Measurements from ENCODE around the gene SORL1-AS1.
A peak's percentile ranks its signal among the peaks of the same experiment; 100 is the strongest.
"Not testable (repeated sequence)": the region's sequence is repeated elsewhere in the genome, so short reads cannot be mapped to it uniquely, and the experiment has no call there.

The SORL1-AS1 gene

DNA sequence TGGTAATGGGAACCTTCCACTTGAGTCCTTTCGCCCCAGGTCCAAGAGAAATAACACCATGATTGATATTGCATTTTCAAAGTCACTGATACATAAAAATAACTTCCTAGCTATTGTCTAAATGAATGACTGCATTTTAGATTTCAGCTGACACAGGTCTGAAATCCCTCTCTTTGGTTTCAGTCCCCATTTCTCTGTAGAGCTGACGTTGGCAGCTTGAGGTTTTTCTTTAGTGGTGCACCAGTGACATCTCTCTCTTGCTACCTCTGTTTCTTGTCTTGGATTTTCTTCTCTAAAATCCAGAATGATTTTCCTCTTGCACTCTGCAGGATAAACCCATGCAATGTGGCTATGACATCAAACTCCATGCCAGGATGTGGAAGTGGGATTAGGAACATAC, 32.4 kb downstream of the SORL1-AS1 start:
- FAIRE-seq = peak; percentile 95
- TF ChIP-seq POLR2A (IDR thresholded peaks at IDR 0.05; ENCODE audit: low read depth, low read length) (no peak), POLR2AphosphoS5 (IDR thresholded peaks at IDR 0.05; ENCODE audit: low read depth, low read length) (no peak), TAF1 (IDR thresholded peaks at IDR 0.05; ENCODE audit: borderline replicate concordance, low read depth, low read length) (no peak)

DNA sequence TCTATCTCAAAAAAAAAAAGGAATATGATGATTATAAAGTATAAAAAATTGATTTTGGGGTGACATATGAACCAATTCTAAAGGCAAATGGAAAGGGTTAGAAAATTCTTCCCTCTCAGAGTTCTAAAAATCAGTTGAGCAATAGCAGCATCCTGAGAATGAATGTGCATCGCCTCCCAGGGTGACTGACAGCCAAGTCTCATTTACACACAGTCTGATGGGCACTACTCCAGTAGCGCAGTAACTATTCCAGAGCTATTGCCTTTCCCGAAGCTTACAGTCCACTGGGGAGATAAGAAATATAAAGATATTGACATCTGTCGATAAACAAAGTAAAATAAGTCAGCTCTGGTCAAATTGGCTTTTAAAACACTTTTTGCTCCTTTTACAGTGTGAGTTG, 32.9 kb downstream of the SORL1-AS1 start:
- DNase-seq (ENCODE audit: insufficient read length) (no peak), FAIRE-seq (no peak)
- TF ChIP-seq POLR2AphosphoS5 (IDR thresholded peaks at IDR 0.05; ENCODE audit: low read depth, low read length) = no peak
- TF ChIP-seq POLR2A (IDR thresholded peaks at IDR 0.05; ENCODE audit: low read depth, low read length) = no peak
- TF ChIP-seq TAF1 (IDR thresholded peaks at IDR 0.05; ENCODE audit: borderline replicate concordance, low read depth, low read length) = no peak

More for the DNA sequence above, 32.4 kb downstream of the SORL1-AS1 start:
- no peak for DNase-seq (ENCODE audit: insufficient read length)

GRCh38 chr11:121418625-121419114, 34.1 kb downstream of the SORL1-AS1 start:
- peak; percentile 91 for FAIRE-seq
- no peak for TF ChIP-seq POLR2A (IDR thresholded peaks at IDR 0.05; ENCODE audit: low read depth, low read length)
- no peak for TF ChIP-seq TAF1 (IDR thresholded peaks at IDR 0.05; ENCODE audit: borderline replicate concordance, low read depth, low read length)
- no peak for TF ChIP-seq POLR2AphosphoS5 (IDR thresholded peaks at IDR 0.05; ENCODE audit: low read depth, low read length)
- DNase-seq (ENCODE audit: insufficient read length) = no peak

DNA sequence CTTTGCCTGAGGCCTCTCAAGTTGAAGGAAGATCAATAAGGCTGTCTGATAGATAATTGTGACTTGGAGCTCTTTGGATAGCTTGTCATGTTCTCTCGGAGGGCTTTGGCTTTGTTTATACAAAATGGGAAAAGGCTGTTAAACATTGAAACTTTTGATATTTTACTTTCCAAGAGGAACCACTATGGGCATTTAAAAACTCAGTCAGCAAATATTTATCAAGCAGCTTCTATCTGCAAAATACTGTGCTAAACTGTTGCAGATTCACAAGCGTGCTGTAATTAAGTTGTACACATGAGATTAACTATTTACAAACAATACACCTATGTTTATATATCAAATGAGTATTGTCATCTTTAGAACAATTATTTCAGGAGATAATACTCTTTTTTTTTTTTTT, 35.2 kb downstream of the SORL1-AS1 start:
- DNase-seq (ENCODE audit: insufficient read length) = no peak
- TF ChIP-seq POLR2AphosphoS5 (IDR thresholded peaks at IDR 0.05; ENCODE audit: low read depth, low read length) (no peak), TAF1 (IDR thresholded peaks at IDR 0.05; ENCODE audit: borderline replicate concordance, low read depth, low read length) (no peak), POLR2A (IDR thresholded peaks at IDR 0.05; ENCODE audit: low read depth, low read length) (no peak)
- no peak for FAIRE-seq

GRCh38 chr11:121417055-121417551, 35.7 kb downstream of the SORL1-AS1 start:
- DNase-seq (ENCODE audit: insufficient read length) = no peak
- peak; percentile 97 for FAIRE-seq
- TF ChIP-seq POLR2A (IDR thresholded peaks at IDR 0.05; ENCODE audit: low read depth, low read length) (no peak), POLR2AphosphoS5 (IDR thresholded peaks at IDR 0.05; ENCODE audit: low read depth, low read length) (no peak), TAF1 (IDR thresholded peaks at IDR 0.05; ENCODE audit: borderline replicate concordance, low read depth, low read length) (no peak)

DNA sequence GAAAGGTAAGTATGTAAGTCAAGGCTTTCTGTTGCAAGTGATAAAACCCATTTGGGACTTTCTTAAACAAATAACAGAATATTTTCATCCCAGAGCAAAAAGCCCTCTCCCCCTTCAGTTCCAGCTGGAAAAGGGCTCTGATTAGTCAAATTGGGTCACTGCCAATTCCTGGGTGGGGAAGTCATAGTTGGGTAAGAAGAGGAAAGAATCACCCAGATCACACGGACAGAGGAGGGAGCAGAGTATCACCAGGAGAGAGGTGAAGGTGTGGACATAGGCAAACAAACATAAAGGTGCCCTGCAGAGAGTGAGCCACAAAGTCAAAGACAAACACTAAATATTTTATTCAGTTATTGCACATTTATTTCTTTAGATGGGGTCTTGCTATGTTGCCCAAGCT, 36.9 kb downstream of the SORL1-AS1 start:
- no peak for TF ChIP-seq POLR2AphosphoS5 (IDR thresholded peaks at IDR 0.05; ENCODE audit: low read depth, low read length)
- TF ChIP-seq POLR2A (IDR thresholded peaks at IDR 0.05; ENCODE audit: low read depth, low read length) = no peak
- no peak for TF ChIP-seq TAF1 (IDR thresholded peaks at IDR 0.05; ENCODE audit: borderline replicate concordance, low read depth, low read length)
- DNase-seq (ENCODE audit: insufficient read length) (no peak), FAIRE-seq (no peak)

DNA sequence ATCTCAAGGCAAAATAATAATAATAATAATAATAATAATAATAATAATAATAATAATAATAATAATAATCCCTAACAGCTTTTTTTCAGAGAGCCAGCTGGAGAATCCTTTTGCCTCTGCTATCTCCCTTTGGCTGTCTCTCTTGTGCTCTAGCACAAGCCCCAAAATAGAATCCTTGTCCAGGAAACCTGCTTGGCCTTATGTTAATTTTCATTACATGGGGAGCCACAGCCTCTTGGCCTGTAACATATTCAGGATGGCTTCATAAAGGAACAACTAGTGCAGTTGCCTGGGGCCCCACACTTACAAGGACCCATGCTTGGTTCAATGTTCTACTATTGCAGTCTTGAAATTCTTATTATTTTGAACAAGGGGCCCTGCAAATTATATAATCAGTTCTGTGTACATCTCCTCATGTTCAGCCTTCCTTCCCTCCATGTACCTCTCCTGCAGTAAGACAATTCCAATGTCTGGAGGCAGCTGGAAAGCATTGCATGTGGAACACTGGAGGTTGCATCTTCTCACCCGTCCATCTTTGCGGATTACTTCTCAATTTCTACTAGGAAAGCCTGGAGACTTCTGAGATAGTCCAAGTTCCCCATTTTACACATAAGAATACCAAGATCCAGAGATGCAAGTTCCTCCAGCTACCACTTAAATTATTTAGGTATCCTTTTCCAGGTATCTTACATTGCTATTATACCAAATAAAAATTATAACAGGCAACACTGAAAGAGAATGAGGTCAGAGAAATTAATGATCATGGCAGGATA, 38.4 kb downstream of the SORL1-AS1 start:
- DNase-seq (ENCODE audit: insufficient read length) (no peak), FAIRE-seq (no peak)
- TF ChIP-seq POLR2AphosphoS5 (IDR thresholded peaks at IDR 0.05; ENCODE audit: low read depth, low read length) (no peak), POLR2A (IDR thresholded peaks at IDR 0.05; ENCODE audit: low read depth, low read length) (no peak), TAF1 (IDR thresholded peaks at IDR 0.05; ENCODE audit: borderline replicate concordance, low read depth, low read length) (no peak)

- FAIRE-seq (no peak), DNase-seq (ENCODE audit: insufficient read length) (no peak)
- no peak for TF ChIP-seq TAF1 (IDR thresholded peaks at IDR 0.05; ENCODE audit: borderline replicate concordance, low read depth, low read length)
- TF ChIP-seq POLR2AphosphoS5 (IDR thresholded peaks at IDR 0.05; ENCODE audit: low read depth, low read length) = no peak
- TF ChIP-seq POLR2A (IDR thresholded peaks at IDR 0.05; ENCODE audit: low read depth, low read length) = no peak
Measured at GRCh38 chr11:121412711-121413415, 39.9 kb downstream of the SORL1-AS1 start.

DNA sequence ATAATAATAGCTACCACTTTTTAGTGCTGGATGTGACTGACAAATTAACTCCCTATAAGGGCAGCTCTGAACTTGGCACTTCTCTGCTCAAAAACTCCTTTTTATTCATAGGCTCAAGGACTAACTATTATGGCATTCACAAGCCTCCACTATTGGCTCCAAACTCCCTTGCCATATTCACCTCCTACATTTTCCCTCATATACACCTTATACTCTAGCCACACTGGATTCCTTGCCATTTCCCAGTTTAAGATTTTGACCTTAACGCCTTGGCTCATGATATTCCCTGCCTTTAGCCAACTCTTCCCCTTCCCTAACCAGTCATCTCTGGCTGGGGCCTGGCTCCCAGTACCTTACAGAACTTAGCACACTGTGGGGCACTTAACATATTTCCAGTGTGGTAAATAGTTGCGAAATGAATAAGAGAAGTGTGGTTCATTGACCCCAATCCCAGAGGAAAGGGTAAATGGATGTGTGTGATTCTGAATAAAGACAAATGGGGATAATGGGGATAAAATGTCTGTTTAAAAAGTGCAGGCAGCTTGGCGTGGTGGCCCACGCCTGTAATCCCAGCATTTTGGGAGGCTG, 40.7 kb downstream of the SORL1-AS1 start:
- TF ChIP-seq POLR2A (IDR thresholded peaks at IDR 0.05; ENCODE audit: low read depth, low read length) (no peak), TAF1 (IDR thresholded peaks at IDR 0.05; ENCODE audit: borderline replicate concordance, low read depth, low read length) (no peak), POLR2AphosphoS5 (IDR thresholded peaks at IDR 0.05; ENCODE audit: low read depth, low read length) (no peak)
- FAIRE-seq (no peak), DNase-seq (ENCODE audit: insufficient read length) (no peak)

DNA sequence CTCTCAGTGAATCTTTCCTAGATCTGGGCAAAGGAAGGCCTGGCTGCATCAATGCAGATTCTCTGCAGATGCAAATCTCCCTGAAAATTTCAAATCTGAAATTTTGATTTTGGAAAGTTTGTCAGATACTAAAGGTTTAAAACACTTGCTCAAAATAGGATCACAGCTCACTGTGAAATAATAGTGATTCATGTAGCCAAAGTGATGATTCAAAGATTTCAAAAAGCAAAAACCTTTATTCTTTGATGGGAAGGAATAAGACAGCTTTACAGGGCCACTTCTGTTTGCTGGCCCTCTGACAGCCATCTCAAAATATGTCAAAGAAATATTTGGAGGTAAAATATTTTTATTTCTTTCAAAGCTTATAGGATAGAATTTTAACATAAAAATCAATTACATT, 41.4 kb downstream of the SORL1-AS1 start:
- not testable (repeated sequence) for DNase-seq (ENCODE audit: insufficient read length); FAIRE-seq

DNA sequence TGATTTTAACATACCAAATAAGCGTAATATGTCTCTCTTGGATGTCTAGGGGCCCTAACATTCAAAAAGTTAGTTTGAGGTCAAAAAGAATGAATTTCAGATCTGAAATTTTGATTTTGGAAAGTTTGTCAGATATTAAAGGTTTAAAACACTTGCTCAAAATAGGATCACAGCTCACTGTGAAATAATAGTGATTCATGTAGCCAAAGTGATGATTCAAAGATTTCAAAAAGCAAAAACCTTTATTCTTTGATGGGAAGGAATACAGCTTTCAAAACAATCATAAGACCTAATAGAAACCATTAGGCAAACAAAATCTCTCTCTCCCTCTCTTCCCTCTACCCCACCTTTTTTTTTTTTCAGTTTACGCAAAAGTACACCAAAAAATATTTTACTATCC, 42.7 kb downstream of the SORL1-AS1 start:
- not testable (repeated sequence) for DNase-seq (ENCODE audit: insufficient read length)
- FAIRE-seq = peak; percentile 42

DNA sequence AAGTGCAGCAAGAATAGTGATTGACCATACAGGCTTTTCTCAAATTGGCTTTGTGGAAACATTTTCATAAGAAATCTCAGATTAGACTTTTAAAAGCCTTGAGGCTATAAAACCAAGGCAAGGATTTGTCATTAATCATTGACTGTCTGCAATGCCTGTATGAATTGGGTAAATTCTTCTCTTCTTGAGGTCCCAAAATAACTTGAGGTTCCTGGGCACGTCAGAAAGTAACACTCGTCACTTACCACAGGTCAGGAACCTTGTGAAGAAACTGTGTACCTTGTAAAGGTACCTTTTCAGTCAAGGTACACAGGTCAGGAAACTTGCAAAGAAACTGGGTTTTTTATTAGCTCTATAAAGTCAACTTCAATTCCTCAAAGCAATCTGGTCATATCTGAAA, 43.9 kb downstream of the SORL1-AS1 start:
- no peak for TF ChIP-seq POLR2AphosphoS5 (IDR thresholded peaks at IDR 0.05; ENCODE audit: low read depth, low read length)
- TF ChIP-seq TAF1 (IDR thresholded peaks at IDR 0.05; ENCODE audit: borderline replicate concordance, low read depth, low read length) = no peak
- DNase-seq (ENCODE audit: insufficient read length) = no peak
- FAIRE-seq = peak; percentile 78

Measured in GM12892 (cell line).